NCI-H187 treated with DMSO at 0.1 percent for 48 hours (cell line): ENCODE measurements around the gene FIG4.
"Not testable (repeated sequence)": the region's sequence is repeated elsewhere in the genome, so short reads cannot be mapped to it uniquely, and the experiment has no call there.

ENCODE experiments used
- DNase-seq: peaks from one replicate; lab custom pipeline; 2025; lab: John Stamatoyannopoulos, UW

The FIG4 gene

DNA sequence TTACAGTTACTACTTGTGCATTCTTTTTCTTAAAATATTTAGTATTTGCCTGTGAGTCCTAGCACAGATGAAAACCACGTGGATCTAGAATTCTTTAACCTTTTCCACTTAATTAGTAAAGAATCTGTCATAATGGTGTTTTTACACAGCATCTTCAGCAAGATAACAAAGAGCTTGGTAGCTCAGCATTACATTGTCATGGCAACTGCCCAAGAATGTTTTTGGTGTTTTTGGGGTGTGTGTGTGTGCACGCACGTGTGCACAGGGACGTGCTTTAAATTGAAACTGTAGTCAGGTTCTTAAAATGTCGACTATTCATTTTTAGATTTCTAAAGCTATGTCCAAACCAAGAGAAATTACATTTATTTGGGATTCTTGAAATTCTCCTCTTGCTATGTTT, 108.0 kb downstream of the FIG4 start:
- DNase-seq = no peak

- DNase-seq = no peak
Measured at GRCh38 chr6:109799664-109800063, 108.6 kb downstream of the FIG4 start.

DNA sequence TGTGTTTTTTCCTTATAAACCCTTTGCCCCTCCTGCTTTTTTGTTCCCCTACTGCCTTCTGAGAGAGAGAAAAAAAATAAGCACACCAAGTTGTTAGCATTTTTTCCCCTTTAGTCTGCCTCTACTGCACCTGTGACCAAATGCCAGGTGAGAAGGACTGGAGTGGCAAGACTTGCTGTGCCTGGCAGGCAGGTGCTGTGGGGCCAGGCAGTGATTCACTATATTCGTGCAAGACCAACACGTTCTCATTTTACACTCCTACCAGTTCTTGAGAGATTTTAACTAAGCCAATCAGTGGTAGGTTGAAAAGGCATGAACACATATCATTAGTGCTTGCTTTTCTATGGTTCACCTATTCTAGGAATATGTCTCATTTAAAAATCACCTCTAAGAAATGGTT, 109.7 kb downstream of the FIG4 start:
- no peak for DNase-seq

GRCh38 chr6:109801794-109802193, 110.7 kb downstream of the FIG4 start:
- no peak for DNase-seq

- no peak for DNase-seq
Measured at GRCh38 chr6:109804020-109804419, 112.9 kb downstream of the FIG4 start.

- DNase-seq = no peak
Measured at GRCh38 chr6:109807881-109808280, 116.8 kb downstream of the FIG4 start.

- no peak for DNase-seq
Measured at GRCh38 chr6:109808837-109809236, 117.7 kb downstream of the FIG4 start.

DNA sequence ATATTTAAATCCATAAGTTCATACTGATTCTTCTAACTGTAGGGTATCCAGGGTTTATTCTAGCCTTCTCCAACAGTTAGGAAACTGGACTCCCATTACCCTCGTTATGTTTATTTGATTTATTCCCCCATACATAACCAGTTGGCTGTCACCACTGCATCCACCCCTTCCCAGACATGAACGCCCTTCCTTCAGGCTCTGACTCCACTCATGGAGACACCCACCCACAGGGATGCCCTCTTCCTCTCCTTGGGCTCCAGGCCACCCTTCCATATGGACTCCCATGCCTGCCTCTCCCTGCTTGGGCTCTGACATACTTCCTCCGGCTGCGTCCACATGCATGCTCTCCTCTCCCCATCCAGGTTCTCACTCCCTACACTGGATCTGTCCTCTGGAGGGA, 124.0 kb downstream of the FIG4 start:
- no peak for DNase-seq

DNA sequence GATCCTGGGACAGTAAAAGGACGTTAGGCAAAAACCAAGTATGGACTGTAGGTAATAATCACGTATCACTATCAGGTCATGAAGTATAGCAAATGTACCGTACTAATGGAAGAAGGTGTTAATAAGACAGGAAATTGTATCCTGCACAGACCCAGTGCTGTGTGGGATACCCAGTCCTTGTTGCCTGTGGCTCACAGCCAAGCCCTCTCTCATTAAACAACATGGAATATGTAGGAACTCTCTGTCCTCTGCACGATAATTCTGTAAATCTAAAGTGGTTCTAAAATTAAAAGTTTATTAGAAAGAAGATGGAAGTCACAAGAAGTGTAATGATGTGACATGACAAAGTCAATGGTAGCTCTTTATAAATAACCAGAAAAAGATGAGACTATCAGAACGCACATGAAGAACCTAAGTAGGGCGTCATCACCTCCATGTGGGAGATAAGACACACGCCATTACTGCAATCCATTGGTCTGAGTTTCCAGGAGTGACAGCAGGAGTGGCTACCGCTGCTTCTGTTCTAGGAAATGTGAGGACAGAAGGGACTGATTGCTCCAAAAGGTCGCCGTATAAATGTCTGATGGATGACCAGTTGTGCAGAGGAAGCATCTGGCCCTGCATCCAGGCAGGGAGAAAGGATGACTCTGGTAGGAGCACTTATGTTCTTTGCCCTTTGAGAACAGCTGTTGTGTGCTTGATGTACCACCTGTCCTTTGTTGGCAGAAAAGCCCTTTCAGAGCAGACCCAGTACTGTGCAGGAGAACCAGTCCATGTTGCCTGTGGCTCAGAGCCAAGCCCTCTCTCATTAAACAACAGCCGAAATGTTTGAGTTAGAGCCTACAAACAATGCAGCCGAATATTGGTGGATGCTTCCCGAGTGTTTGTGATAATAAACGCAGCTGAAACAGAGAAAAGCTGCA, 125.6 kb downstream of the FIG4 start:
- DNase-seq = peak; percentile 81

GRCh38 chr6:109820706-109821350, 129.7 kb downstream of the FIG4 start:
- DNase-seq = no peak

GRCh38 chr6:109821428-109821827, 130.3 kb downstream of the FIG4 start:
- DNase-seq = no peak

DNA sequence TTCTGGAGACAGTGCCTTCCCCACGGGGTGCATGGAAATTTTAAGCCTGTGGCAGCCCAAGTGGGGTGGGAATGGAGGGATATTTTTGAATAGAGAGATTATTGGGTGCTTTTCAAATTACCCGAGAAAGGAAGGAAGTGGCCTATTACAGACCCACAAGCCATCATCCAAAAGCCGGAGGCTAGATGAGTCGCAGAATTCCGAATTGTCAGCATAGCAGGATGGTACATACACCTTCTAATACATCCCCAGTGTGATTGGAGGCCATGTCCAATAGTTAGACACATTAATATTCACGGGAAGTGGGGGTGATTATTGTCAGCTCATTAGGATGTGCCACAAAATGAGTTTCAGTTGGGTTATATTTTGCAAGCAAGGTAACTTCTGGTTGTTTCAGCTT, 133.0 kb downstream of the FIG4 start:
- DNase-seq = no peak

GRCh38 chr6:109826551-109826950, 135.5 kb downstream of the FIG4 start:
- no peak for DNase-seq

DNA sequence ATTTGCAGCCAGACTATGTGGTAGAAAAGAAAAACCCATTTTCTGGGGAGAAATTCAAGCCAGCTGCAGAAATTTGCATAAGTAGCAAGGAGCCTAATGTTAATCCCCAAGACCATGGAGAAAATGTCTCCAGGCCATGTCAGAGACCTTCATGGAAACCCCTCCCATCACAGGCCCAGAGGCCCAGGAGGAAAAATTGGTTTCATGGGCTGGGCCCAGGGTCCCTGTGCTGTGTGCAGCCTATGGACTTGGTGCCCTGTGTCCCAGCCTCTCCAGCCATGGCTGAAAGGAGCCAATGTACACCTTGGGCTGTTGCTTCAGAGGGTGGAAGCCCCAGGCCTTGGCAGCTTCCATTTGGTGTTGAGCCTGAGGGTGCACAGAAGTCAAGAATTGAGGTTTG, 140.3 kb downstream of the FIG4 start:
- DNase-seq = not testable (repeated sequence)

DNA sequence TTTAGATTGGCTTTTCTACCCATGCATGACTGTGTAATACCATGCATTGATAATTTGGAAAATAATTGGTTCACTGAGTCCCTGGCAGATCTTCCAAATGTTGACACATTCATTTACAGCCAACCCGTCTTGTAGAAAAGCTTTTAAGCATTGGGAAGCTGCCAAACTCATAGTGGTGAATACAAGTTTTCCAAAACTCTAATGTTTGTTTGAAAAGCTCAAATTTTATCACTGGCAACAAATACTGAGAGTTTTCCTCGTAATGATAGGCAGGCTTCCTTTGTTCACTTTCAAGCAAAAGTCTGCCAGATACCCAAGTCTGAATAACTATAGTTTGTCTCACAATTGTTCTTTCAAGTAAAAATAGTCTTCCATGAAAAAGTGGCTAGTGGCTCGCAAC, 143.0 kb downstream of the FIG4 start:
- DNase-seq = no peak

- DNase-seq = no peak
Measured at GRCh38 chr6:109834595-109835437, 143.7 kb downstream of the FIG4 start.

DNA sequence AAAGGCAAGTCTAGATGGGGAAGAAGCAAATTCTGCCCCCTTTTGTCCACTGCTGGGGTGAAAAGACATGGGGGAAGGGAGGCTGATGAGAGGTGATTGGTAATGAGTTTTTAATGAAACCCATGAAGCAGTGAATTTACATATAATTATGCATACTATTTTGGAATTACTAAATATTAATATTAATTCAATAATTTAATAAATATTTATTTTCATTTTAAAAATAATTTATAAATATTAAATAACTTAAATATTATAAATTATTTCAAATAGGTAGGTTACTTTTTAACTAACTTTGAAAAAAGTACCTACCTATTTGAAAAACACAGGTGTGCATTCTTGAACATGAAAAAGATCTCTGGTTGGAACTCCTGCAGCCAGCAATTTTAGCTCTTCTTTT, 148.9 kb downstream of the FIG4 start:
- no peak for DNase-seq

DNA sequence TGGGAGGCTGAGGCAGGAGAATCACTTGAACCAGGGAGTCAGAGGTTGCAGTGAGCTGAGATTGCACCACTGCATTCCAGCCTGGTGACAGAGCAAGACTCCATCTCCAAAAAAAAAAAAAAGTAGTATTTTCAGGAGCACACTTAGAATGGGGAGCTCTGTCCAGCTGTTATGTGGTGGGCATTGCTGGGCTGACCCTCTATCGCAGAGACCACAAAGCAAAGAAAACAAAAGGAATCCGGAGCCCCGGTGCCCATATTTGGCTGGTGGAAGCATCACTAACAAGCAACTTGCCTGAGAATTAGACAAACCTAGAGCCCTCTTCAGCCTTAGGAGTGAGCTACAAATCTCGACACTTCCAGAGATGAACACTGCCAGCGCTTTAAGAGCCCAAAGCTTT, 149.7 kb downstream of the FIG4 start:
- DNase-seq = no peak

DNA sequence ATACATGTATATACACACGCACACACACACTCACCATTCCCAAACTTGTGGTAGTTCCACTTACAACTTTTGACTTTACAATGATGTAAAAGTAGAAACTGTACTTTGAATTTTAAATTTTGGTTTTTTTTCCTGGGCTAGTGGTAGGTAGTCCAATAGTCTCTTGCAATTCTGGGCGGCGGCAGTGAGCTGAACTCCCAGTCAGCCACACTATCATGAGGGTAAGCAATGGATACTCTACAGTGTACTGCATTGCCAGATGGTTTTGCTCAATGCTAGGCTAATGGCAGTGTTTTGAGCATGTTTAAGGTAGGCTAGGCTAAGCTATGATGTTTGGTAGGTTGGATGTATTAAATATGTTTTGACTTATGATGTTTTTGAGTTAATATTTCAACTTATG, 150.8 kb downstream of the FIG4 start:
- no peak for DNase-seq

GRCh38 chr6:109852713-109853112, 161.6 kb downstream of the FIG4 start:
- DNase-seq = no peak

- DNase-seq = no peak
Measured at GRCh38 chr6:109853426-109853825, 162.3 kb downstream of the FIG4 start.

- no peak for DNase-seq
Measured at GRCh38 chr6:109853951-109854350, 162.9 kb downstream of the FIG4 start.
